GM21825 (cell line): ENCODE data around the gene GIMAP8.
A peak's percentile ranks its signal among the peaks of the same experiment; 100 is the strongest.
"Not testable (repeated sequence)": the region's sequence is repeated elsewhere in the genome, so short reads cannot be mapped to it uniquely, and the experiment has no call there.

ENCODE experiments used
- ATAC-seq: cut with Tn5 transposase; IDR thresholded peaks from one replicate; pipeline ENCODE4 v1.9.1; 2021; ENCODE audit warnings: mild to moderate bottlenecking, moderate library complexity; ENCODE audit not compliant: unreplicated experiment

Gene GIMAP8

DNA sequence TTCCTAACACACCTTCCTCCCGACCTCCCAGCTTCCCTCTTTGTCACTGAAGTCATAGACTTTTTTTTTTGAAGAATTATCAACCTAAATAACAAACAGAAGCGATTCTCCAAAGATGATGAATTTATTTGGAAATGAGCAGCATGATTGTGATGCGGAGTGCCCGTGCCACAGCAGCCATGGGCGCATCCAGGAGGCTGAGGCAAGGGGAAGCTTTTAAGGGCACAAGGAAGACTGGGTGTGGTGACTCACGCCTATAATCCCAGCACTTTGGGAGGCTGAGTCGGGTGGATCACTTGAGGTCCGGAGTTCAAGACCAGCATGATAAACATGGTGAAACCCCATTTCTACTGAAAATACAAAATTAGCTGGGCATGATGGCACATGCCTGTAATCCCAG lies 16.2 kb upstream of the GIMAP8 start:
- no peak for ATAC-seq

DNA sequence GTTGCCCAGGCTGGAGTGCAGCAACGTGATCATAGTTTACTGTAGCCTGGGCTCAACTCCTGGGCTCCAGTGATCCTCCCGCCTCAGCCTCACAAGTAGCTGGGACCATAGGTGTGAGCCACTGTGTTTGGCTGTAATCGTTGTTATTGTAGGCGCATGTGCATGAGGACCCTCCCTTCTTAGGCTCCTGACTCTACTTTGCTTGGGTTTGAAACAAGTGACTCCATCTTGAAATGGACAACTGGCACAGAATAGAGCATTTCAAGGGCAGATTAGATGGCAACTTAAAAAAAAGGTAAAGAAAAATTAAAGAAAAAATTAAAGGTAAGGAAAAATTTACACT lies 15.4 kb upstream of the GIMAP8 start:
- ATAC-seq = no peak

DNA sequence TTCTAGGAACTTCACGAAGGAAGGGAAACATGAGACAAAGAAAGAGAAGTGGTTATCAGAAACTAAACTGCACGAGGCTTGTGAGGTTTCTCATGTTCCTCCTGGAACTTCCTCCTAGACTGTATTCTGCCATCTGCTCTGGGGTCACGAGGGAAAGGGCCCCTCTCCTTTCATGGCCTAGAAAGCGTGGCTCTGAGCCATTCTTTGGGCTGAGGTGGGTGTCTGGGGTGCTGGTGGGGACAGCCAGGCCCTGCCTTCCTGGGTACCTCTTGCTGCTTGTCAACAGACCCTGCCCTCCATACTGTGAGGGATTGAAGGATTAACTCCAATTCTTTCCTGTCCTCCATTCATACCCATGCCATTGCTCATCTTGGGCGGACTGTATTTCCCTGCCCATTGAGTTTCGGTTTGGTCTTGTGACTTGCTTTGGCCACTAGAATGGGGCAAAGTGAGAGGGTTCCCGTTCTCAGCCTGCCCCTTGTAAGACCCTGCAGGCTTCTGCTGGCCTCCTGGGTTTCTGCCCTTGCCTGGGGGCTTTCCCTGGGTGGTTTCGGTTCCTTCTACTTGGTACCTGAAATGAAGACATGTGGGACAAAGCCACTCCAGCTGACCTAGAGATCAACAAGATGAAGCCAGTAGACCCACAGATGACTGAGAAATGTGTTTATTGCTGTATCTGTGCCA lies 14.9 kb upstream of the GIMAP8 start:
- peak; percentile 92 for ATAC-seq

DNA sequence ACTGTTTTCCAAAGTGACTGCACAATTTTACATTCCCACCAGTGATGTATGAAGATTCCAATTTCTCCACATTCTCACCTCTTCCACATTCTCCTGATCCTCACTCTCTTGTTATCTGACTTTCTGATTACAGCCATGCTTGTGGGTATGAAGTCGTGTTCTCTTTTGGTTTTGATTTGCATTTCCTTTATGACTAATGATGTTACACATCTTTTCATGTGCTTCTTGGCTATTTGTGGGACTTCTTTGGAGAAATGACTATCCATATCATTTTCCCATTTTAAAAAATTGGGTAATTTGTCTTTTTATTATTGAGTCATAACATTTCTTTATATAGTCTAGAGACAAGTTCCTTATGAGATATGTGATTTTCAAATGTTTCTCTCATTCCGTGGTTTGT lies 10.5 kb upstream of the GIMAP8 start:
- ATAC-seq = no peak

DNA sequence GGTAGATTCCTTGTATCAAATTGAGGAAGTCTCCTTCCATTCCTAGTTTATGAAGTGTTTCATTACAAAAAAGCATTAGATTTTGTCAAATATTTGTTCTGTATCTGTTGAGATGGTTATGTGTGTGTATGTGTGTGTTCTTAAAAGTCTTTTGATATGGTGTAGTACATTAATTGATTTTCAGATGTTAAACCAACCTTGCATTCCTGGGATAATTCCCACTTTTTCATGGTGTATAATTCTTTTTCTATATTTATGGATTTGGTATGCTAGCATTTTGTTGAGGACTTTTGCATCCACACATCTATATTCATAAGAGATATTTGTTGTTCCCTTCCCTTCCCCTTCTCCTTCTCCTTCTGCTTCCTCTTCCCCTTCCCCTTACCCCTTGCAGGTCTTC lies 8.9 kb upstream of the GIMAP8 start:
- no peak for ATAC-seq

DNA sequence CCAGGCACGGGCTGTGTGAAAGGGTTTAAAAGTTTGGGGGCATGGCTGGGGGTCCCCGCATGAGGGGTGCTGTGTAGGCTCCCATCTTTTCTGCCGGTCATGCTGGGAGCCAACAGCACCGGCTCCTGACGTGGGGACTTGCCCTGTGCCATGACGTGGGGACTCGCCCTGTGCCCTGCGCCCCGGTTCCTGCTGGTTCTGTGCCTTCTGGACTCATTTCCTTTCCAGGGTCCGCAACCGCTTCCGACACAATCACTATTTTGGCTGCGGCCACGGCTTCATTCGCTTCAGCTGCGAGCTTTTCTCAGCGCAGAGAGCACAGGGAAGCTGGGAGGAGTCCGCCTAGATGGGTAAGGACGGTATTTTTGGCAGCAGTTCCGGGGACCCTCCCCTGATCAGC lies 7.6 kb upstream of the GIMAP8 start:
- ATAC-seq = no peak

DNA sequence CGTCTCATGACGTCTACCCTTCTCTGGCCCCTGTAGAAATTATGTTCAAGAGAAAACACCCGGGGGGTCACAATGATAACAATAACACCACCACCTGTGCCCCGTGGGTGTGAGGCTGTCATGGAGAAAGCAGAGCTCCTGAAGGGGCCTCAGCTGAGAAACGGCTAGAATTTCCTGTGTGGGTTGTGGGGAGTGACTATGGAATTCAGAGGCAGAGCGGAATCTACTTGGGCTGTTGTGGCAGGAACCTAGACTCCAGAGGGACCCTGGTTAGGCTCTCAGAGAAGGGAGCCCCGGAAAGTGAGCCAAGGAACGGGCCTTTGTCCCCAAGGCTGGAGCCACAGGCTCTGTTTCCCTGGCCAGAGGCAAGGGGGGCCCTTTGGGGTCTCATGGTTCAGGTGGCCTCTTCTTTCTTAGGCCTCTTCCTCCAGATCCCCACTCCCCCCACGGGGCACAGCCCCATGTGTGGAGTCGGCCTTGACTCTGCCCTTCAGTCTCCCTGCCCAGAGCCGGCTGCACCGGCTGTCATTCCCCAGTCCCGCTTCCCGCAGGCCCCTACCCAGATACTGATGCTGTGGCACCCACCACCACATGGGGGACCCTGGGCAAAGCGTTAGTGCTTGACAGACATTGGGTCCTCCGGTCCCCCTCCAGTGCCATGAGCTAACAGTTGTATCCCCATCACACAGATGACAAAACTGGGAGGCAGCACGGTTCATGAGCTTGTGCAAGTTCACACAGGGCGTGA lies 6.5 kb upstream of the GIMAP8 start:
- ATAC-seq = no peak

DNA sequence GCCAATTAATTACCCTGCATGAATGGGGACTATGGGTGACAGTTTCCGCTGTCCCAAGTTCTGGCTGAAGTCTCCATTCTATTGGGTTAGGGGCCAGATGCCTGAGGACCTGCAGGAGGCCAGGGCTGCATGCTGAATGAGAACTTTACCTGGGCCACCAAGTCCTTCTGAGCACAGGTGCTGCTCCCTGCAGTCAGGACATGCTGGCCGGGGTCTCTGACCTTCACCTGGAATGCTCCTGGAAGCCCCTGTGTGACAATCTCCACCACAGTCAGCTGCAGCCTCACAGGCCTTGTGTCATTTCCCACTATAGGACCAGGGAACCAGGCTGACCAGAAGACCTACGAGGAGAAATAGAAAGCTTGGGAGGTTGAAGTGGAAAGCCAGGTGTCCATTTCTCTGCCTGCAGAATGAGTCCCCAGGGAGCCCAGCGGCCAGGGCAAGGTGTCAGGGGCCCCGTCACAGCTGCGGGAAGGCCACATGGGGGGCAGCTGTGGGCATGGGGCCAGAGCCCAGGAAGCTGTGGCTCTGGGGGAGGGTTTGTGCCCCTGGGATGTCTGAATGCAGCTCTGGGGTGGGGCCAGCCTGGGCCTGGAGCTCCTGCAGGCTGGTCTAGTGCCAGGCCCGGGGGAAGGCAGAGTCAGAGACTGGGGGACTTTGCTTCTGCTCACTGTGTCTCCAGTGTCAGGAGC lies 5.6 kb upstream of the GIMAP8 start:
- ATAC-seq = no peak

DNA sequence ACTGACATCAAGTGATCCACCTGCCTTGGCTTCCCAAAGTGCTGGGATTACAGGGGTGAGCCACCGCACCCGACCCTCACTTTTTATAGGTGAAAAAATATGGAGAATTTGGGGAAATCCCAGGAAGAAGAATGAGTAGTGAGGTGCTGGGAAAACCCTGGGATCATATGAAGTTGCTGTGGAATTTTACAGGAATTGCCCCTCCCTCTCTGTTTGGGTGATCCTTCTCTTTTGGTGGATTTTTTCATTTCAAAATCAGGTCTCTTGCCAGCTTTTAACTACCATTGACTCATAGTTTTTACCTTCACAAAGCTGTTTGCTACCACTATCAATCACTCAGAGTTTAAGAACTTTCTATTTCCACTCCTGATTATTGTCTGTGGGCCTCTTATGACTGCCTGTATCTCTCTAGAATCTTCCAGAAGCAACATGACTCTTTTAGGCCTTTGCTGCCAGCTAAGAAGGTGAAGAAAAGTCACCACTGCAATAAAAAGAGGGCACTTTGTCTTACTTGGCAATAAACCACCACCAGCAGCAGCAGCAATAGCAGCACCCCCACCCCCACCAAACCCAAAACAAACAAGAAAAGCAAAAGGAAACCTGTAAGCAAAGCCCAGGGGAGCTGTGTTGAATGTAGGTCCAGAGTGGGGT lies 4.0 kb upstream of the GIMAP8 start:
- no peak for ATAC-seq

DNA sequence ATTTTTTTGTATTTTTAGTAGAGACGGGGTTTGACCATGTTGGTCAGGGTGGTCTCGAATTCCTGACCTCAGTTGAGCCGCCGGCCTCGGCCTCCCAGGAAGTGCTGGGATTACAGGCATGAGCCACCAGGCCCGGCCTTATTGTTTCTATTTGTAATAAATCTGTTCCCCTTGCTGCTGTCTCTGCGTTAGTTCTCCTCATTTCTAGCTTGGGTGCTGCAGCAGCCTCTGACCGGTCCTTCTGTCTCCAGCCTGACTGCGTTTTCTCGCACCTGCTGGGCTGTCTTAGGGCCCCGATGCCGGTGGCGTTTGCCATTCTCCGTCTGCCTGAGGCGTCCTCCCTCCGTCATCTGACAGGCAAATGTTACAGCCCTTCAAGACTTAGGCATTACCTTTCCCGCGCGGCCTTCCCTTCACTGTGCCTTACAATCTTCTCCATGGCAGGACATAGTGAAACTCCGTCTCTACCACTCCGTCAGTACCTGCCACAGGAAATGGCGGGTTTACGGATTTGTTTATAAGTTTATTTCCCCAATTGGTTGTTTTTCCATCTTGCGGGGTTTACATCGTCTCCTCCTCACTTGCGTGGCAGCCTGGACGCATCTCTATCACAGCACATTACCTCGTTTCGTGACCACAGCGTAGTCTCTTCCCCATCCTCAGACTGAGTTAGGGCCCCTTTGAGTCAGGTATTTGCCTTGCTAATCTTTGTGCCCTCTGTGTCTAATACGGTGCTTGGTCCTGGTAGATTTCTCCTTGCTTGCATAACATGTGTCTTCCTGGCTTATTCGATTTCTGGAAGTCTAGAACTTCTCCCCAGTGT lies 2.3 kb upstream of the GIMAP8 start:
- ATAC-seq = no peak

DNA sequence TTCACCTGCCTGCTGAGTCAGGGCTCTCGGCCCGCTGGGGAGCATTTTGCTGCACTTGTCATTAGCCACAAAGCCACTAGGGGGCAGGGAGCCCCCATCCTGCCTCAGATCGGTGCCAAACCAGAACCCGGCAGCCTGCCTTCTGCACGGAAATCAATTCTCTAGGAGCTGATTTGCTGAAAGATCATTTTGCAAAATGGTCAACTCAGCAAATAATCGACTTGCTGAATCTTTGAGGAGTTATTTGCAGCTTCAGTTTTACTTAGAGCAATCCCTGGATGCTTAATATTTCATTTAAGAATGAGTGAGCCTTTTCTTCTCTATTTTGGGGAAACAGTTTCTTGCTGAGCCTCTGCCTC lies 1.7 kb upstream of the GIMAP8 start:
- ATAC-seq = peak; percentile 57

DNA sequence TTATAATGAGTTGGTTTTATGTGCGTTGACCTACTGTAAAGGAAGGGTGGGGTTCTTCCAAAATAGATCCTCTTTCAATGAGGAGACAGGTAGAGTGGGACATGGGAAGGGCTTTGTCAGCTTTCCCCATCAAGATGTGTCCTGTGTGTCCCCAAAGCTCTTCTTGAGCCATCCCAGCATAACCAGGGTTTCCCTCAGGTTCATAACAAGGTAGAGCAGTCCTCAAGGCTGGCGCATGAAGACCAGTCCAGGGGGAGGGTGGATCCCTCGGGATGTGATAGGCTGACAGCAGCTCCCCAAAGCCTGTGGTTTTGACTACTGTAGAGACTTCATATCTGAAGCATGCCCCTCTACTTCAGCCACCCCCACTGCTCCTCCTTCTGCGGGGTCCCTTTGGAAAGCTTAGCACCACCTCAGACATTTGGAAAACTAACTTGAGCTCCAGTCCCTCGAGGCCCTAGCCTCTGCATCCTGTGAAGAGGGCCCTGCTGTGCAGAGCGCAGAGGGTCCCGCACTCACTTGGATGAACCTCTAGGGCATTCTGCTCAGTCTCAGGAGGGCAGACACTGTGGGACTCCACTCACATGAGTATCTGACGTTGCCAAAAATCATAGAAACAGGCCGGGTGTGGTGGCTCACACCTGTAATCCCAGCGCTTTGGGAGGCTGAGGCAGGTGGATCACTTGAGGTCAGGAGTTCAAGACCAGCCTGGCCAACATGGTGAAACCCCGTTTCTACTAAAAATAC lies 1.1 kb upstream of the GIMAP8 start:
- ATAC-seq = no peak

DNA sequence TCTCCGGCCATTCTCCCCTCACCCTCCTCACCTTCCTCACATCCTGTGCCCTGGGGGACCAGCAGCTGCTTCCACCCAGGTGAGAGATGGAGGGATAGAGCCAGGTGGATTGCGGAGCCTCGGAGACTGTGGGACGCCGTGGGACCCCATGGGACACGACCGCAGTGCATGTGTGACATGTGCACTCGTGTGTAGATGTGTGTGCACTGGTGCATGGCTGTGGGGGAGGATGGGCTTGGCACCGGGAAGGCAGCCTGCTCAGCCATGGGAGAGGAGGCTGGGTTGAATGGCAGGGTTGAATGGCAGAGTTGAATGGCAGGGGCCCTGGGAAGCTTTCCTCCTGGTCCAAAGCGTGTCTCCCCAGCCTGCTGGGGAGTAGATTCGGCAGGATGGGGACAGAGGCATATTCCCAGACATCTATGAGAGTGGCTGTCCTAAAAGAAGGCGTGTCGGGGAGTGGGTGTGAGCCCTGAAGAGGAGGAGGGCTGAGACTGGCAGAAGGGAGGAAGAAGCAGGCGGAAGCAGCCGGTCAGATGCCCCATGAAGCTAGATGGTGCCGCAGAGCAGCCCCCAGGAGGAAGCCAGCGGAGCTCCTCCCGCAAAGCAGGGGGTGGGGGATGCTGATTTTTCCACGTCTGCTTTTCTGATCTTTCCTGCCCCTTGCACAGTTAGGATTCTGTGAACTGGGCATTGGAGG lies 815 bp downstream of the GIMAP8 start:
- peak; percentile 37 for ATAC-seq

DNA sequence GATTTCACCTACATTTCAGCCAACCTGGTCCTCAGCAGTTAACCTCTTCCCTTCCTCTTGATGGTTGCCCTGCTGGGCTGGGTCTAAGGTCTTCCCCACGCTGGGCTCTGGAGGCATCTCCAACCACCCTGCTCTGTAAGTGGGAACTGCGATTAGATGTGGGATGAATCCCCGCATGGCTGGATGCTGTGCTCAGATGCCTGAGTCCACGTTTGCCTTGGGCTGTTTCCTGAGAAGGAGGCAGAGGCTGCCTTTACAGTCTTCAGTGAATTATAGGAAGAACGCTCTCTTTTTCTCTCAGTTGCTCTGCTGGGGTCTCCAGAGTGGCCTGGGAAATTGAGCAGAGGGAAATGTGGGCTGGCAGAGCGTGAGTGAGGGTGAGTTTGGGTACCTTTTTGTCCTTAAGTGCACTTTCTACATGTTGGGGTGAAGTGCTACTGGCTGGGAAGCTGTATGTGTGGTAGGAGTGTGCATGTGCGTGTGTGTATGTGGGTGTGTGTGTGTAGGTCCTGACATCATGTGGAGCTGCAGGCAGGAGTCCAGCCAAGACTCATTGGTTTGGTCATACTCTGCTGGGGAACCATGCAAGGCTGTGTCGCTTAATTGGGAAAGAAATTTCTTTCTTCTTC lies 1.5 kb downstream of the GIMAP8 start:
- no peak for ATAC-seq

DNA sequence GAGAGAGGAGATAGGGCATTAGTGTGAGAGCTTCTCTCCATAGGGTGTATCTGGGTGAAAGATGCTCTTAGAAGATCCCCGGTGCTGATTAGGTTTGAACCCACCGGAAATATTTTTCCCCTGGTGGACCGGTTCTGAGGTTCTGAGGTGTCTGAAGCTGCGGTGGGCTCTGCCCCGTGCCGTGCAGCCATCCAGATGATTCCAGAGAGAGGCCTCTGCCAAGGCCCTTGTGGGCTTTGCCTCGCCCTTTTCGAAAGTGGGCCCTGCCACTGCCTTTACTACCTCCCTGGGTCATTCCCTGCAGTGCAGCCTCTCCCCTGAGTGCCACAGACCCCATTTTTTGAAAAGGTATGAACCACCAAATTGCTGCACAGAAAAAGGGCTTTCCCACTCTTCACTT lies 2.8 kb downstream of the GIMAP8 start:
- no peak for ATAC-seq

DNA sequence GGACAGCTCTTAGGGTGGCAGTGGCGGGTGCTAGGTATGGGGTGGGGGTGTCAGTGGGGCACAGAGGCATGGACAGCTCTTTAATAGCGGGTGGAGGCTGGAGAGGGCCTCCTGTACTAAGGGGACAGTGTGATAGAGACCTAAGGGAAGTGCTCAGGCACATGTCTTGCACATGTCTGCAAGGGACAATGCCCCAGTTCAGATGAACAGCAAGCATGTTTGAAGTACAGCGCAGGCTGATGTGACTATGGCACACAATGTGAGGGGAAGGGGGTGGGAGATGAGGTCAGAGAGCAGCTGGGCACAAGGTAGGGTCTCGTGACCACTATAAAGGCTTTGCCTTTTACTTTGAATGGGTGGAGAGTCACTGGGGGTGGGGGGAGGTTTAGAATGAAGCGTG lies 3.5 kb downstream of the GIMAP8 start:
- ATAC-seq = no peak

DNA sequence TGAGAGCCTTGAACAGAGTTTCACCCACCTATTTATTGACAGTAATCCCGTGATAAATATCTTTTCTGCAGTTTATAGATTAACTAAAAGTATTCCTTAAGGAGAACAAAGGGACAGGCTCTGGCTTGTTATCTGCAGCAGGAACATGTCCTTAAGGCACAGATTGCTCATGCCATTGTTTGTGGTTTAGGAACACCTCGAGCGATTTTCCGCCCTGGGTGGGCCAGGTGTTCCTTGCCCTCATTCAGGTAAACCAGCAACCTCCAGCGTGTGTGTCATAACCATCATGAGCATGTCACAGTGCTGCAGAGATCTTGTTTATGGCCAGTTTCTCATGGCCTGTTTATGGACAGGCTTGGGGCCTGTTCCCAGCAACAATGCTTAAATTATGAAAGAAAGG lies 6.6 kb downstream of the GIMAP8 start:
- ATAC-seq = not testable (repeated sequence)

DNA sequence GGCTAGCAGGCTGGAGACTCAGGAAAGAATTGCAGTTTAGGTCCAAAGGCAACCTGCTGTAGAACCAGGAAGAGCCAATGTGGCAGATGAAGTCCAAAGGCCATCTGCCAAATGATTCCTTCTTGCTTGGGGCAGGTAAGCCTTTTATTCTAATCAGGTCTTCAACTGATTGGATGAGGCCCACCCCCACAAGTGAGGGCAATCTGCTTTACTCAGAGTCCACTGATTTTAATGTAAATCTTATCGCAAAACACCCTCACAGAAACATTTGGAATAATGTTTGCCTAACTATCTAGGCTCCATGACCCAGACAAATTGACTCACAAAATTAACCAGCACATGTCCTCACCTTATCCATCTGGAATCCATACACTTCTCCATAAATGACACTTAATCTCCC lies 7.8 kb downstream of the GIMAP8 start:
- no peak for ATAC-seq

DNA sequence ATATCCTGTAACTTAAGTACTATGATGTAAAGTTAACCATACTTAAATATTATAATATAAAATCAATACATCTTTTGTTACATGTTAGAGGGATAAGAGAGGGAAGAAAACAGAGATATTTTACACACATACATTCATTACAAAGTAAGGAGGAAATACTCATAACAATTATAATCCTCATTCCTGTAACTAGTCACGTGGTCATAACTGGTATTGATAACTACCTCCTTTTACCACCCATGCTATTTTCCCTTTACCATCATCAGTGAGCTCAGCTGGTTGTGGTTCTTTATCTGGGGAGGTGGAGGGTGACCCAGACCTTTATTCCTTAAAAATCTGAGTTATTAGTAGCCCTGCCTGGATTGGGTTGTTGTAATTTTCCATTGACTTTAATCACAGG lies 8.3 kb downstream of the GIMAP8 start:
- no peak for ATAC-seq
